Measurements from ENCODE around the gene MAN2B1. TPM values are rescaled to one million over a fixed set of nuclear protein-coding genes. Genes with fewer than 3 reads are reported as not detected.

Gene MAN2B1
- total RNA-seq, 2 experiments from 2014 or later: 95.9 to 109 TPM

DNA sequence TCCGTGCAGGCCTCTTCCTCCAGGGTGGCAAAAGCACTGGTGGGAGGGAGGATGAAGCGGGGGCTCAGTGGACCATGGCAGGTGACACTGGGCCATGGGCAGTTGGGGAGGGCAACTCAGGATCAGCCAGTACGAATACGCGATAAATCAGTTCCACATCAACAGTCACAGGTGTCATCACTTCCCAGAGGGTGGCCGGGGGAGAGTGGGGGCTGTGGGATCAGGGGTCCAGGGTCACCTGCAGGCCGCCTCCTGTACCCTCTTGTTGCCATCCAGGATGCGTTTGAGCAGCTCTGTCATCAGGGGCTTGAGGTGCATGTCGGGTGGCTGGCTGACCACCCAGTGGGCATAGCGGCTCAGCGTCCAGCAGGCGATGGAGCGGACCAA is 39.8 kb upstream of the MAN2B1 start:
- H3K36me3 Mint-ChIP-seq (ENCODE audit: low read depth): peaks cover 75% of the 10 kb centered on the region
- POLR2A ChIA-PET: no interaction called here
- no peak overlapping the region for H3K4me3 Mint-ChIP-seq

DNA sequence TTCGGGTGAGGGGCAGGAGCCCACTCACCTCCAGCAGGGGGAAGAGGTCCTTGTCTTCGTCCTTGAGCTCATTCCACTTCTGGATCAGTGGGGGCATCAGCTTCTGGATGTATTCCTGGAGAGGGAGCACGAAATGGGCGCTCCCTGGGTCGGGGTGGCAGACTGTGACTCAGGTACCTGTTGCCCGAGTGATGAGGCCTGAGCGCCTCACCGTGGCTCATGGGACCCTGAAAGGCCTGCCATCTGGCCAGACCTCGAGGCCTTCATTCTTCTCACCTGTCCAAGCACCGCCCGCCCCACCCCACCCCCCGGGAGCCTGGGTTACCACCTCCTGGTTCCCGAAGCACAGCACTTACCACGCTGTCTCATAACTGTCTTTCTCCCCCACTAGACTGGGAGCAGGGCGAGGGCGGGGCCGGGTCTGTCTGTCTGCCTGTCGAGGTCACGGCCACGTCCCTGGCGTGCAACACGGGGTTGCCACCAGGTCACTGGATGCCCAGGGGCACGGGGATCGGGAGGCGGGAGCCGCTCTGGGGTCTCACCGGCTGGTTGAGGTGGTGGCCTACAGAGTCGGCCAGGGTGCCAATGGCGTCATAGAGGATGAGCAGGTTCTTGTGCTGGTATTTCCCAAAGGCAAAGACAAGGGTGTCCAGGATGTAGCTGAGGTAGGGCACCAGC is 39.3 kb upstream of the MAN2B1 start:
- DNase-seq (no peak), ATAC-seq (ENCODE audit: poor library complexity) (no peak)
- ChIA-PET POLR2A (no interaction called here), CTCF (no interaction called here)
- intact Hi-C loops (cut with DNase I, micrococcal nuclease): no loop called here
- Mint-ChIP-seq H3K27me3 (no peaks in the 10 kb centered on the region), H3K36me3 (ENCODE audit: low read depth) (peaks cover 75% of the 10 kb centered on the region), H3K27ac (no peak overlapping the region), H3K9me3 (no peaks in the 10 kb centered on the region), H3K4me3 (no peak overlapping the region), H3K4me1 (ENCODE audit: low read depth) (no peaks in the 10 kb centered on the region)
- H3K4me3 ChIP-seq (ENCODE audit: low read length): no peak overlapping the region
- H3K9me3 ChIP-seq (ENCODE audit: control insufficient read depth in 1 of 2, insufficient read depth in 1 of 2, low read length in 2 of 2): no peaks in the 10 kb centered on the region
- no peaks in the 10 kb centered on the region for H3K4me1 ChIP-seq (ENCODE audit: insufficient read depth, low read length)
- no peaks in the 10 kb centered on the region for H3K27me3 ChIP-seq (ENCODE audit: control insufficient read depth in 1 of 2, insufficient read depth in 2 of 2, low read length in 2 of 2)
- no peak overlapping the region for H3K27ac ChIP-seq (ENCODE audit: low read depth in 1 of 2, low read length in 2 of 2)
- TF ChIP-seq, protein P1, sequence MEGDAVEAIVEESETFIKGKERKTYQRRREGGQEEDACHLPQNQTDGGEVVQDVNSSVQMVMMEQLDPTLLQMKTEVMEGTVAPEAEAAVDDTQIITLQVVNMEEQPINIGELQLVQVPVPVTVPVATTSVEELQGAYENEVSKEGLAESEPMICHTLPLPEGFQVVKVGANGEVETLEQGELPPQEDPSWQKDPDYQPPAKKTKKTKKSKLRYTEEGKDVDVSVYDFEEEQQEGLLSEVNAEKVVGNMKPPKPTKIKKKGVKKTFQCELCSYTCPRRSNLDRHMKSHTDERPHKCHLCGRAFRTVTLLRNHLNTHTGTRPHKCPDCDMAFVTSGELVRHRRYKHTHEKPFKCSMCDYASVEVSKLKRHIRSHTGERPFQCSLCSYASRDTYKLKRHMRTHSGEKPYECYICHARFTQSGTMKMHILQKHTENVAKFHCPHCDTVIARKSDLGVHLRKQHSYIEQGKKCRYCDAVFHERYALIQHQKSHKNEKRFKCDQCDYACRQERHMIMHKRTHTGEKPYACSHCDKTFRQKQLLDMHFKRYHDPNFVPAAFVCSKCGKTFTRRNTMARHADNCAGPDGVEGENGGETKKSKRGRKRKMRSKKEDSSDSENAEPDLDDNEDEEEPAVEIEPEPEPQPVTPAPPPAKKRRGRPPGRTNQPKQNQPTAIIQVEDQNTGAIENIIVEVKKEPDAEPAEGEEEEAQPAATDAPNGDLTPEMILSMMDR (IDR thresholded peaks at IDR 0.05): no peak
- peaks cover 68% of the 10 kb centered on the region for H3K36me3 ChIP-seq (ENCODE audit: insufficient read depth, low read length)

More for the DNA sequence above, 39.8 kb upstream of the MAN2B1 start:
- TF ChIP-seq, protein P1 (IDR thresholded peaks at IDR 0.05): no peak
- no peak overlapping the region for H3K4me3 ChIP-seq (ENCODE audit: low read length)
- peaks cover 66% of the 10 kb centered on the region for H3K36me3 ChIP-seq (ENCODE audit: insufficient read depth, low read length)
- ATAC-seq (ENCODE audit: poor library complexity) (no peak), DNase-seq (no peak)
- no peak overlapping the region for H3K27ac Mint-ChIP-seq
- no peaks in the 10 kb centered on the region for H3K27me3 Mint-ChIP-seq
- H3K4me1 ChIP-seq (ENCODE audit: insufficient read depth, low read length): no peaks in the 10 kb centered on the region
- no peaks in the 10 kb centered on the region for H3K9me3 Mint-ChIP-seq
- no peaks in the 10 kb centered on the region for H3K4me1 Mint-ChIP-seq (ENCODE audit: low read depth)
- H3K27me3 ChIP-seq (ENCODE audit: control insufficient read depth in 1 of 2, insufficient read depth in 2 of 2, low read length in 2 of 2): no peaks in the 10 kb centered on the region
- H3K27ac ChIP-seq (ENCODE audit: low read depth in 1 of 2, low read length in 2 of 2): no peak overlapping the region
- no peaks in the 10 kb centered on the region for H3K9me3 ChIP-seq (ENCODE audit: control insufficient read depth in 1 of 2, insufficient read depth in 1 of 2, low read length in 2 of 2)
- CTCF ChIA-PET: no interaction called here
- intact Hi-C loops (cut with DNase I, micrococcal nuclease): no loop called here

DNA sequence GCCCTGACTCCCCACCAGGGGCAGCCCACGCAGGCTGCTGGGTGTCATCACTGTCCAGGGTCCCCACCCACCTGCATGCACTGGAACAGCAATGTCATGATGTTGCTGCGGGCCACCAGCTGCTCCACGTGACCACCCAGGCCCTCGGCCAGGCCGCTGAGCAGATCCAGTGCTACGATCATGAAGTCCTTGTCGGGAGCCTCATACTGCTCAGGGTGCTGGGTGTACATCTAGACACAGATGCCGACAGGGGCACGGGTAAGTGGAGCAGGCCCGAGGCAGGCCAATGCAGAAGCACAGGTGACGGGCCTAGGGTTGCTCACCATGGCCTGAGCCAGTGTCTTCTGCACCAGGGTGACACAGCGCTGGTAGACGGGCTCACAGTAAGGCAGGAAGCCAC is 38.6 kb upstream of the MAN2B1 start:
- no peaks in the 10 kb centered on the region for H3K27me3 ChIP-seq (ENCODE audit: control insufficient read depth in 1 of 2, insufficient read depth in 2 of 2, low read length in 2 of 2)
- H3K36me3 ChIP-seq (ENCODE audit: insufficient read depth, low read length): peaks cover 64% of the 10 kb centered on the region
- H3K9me3 Mint-ChIP-seq: no peaks in the 10 kb centered on the region
- TF ChIP-seq, protein P1 (IDR thresholded peaks at IDR 0.05): no peak
- CTCF ChIA-PET: no interaction called here
- no peak for DNase-seq
- POLR2A ChIA-PET: no interaction called here
- H3K4me3 Mint-ChIP-seq: no peak overlapping the region
- H3K4me1 ChIP-seq (ENCODE audit: insufficient read depth, low read length): no peaks in the 10 kb centered on the region
- intact Hi-C loops (cut with DNase I, micrococcal nuclease): no loop called here
- H3K4me3 ChIP-seq (ENCODE audit: low read length): no peak overlapping the region
- no peak for ATAC-seq (ENCODE audit: poor library complexity)
- no peaks in the 10 kb centered on the region for H3K9me3 ChIP-seq (ENCODE audit: control insufficient read depth in 1 of 2, insufficient read depth in 1 of 2, low read length in 2 of 2)
- no peaks in the 10 kb centered on the region for H3K27me3 Mint-ChIP-seq
- peaks cover 71% of the 10 kb centered on the region for H3K36me3 Mint-ChIP-seq (ENCODE audit: low read depth)
- H3K27ac ChIP-seq (ENCODE audit: low read depth in 1 of 2, low read length in 2 of 2): no peak overlapping the region
- no peak overlapping the region for H3K27ac Mint-ChIP-seq
- no peaks in the 10 kb centered on the region for H3K4me1 Mint-ChIP-seq (ENCODE audit: low read depth)

Data from CD4-positive, alpha-beta T cell (primary cell).